ENCODE measurements around the gene RNF114. TPM values are rescaled to one million over a fixed set of nuclear protein-coding genes. Genes with fewer than 3 reads are reported as not detected.

RNF114 gene
- total RNA-seq, 1 experiment from 2014 or later = 90.0 TPM

DNA sequence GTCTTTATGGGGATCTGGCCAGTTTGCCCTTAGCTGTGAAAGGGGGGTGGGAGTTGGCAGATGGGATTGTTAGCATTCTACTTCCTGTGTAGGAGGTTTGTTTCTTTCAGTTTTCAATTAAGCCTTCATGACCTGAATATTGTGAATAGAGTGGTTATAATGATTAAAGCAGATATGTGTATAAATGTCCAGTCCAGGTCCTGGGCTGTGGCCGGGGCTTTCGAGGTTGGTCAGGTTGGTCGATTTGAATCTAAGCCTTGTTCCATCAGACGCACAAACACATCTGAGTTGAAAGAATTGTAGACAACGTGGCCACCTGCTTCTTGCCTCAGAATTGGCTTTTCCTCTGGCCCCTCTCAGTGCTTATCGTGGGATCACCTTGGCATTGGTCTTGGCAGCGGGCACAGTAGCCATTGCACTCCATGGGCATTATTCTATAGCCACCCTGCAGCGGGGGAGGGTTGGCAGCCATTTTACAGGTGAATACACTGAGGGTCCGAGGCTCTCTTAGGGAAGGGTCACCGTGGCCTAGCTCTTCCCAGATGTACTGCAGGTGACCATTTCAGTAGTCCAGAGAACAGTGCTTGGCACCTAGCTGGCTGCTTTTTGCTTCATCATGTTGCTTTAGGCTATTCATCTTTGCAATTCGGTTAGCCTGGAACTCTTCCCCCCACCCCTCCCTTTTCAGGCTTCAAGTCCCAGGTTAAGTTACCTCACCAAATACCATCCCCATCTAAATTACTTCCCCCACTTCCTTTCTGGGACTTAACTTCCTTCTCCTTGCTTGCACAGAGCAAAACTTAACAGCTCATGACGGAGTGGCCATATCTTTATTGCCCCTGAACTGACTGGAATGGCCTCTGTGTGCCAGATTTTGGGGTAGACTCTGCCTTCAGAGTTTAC lies 1.1 kb downstream of the RNF114 start:
- H3K4me3 ChIP-seq (ENCODE audit: low read depth, low read length, poor library complexity, severe bottlenecking) = peak overlapping the region; percentile 90
- TSS peak; percentile 53 for BruUV-seq (replicated peaks)
- no peaks in the 10 kb centered on the region for H3K27me3 ChIP-seq (replicated peaks; ENCODE audit: insufficient read depth, low read depth, low read length, poor library complexity)
- DNase-seq (ENCODE audit: low spot score) = no peak
- H3K9me3 ChIP-seq (ENCODE audit: low read depth, low read length, poor library complexity, severe bottlenecking) = no peaks in the 10 kb centered on the region
- intact Hi-C loops (cut with micrococcal nuclease; ENCODE audit: unreplicated experiment) = no loop called here
- POLR2A ChIA-PET (ENCODE audit: low non-redundant PET) = no interaction called here
- CTCF ChIA-PET = no interaction called here
- H3K27ac ChIP-seq (ENCODE audit: low read depth, low read length, poor library complexity, severe bottlenecking) = peak overlapping the region; percentile 88
- H3K4me1 ChIP-seq (ENCODE audit: insufficient read depth, low read length, poor library complexity, severe bottlenecking) = peaks cover 16% of the 10 kb centered on the region
- H3K36me3 ChIP-seq (ENCODE audit: insufficient read depth, low read length, poor library complexity, severe bottlenecking) = peaks cover 26% of the 10 kb centered on the region
- TF ChIP-seq EZH2 (IDR thresholded peaks at IDR 0.05; ENCODE audit: borderline replicate concordance, low read depth, low read length, poor library complexity, severe bottlenecking) = no peak
- TF ChIP-seq, protein P1, sequence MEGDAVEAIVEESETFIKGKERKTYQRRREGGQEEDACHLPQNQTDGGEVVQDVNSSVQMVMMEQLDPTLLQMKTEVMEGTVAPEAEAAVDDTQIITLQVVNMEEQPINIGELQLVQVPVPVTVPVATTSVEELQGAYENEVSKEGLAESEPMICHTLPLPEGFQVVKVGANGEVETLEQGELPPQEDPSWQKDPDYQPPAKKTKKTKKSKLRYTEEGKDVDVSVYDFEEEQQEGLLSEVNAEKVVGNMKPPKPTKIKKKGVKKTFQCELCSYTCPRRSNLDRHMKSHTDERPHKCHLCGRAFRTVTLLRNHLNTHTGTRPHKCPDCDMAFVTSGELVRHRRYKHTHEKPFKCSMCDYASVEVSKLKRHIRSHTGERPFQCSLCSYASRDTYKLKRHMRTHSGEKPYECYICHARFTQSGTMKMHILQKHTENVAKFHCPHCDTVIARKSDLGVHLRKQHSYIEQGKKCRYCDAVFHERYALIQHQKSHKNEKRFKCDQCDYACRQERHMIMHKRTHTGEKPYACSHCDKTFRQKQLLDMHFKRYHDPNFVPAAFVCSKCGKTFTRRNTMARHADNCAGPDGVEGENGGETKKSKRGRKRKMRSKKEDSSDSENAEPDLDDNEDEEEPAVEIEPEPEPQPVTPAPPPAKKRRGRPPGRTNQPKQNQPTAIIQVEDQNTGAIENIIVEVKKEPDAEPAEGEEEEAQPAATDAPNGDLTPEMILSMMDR (conservative IDR thresholded peaks at IDR 0.05; ENCODE audit: low read depth, low read length) = no peak

DNA sequence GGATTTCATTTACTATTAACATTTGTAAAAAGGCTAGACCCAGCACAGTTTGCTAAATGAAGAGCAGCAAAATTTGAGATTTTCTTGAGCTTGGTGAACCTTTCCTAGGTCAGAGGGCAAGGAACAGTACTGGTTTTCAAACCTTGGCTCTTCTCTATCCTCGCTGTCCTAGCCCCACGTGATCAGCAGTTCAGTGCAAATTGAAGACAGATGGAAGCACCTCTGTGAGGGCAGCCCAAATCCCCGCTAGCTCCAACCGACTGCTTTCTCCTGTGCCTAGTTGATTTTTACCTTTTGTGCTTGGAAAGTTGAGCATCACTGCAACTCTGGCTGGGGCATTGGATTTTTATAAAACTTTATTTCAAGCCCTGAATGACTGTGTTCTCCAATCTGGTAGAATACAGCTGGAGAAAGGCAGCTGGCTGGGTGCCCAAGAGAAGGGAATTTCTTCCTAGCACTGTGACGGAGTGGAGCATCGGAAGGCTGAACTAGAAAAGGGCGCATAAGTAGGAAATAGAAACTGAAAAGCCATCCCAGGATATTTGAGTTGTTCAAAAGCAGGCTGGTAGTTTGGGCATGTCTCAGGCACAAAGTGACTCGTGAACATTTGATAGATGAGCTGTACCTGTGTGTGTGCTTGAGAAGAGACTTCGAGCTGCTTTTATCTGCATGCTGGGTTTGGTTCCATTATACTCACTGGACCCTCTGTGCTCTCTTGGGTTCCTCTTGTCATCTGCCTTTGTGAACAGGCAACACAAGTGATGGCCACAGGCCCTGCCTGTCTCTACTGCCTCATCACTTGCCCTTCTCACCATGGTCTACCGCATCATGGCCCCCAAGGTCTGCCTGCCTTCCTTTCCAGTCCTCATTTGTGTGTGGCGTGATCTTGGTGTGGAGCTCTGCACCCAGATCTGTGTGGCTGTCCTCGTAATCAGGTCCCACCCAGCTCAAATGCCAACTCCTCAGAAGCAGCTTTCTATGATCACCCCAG lies 2.3 kb downstream of the RNF114 start:
- H3K27me3 ChIP-seq (replicated peaks; ENCODE audit: insufficient read depth, low read depth, low read length, poor library complexity) = no peaks in the 10 kb centered on the region
- no TSS peak for BruUV-seq (replicated peaks)
- H3K4me1 ChIP-seq (ENCODE audit: insufficient read depth, low read length, poor library complexity, severe bottlenecking) = peaks cover 16% of the 10 kb centered on the region
- TF ChIP-seq, protein P1 (conservative IDR thresholded peaks at IDR 0.05; ENCODE audit: low read depth, low read length) = no peak
- no peak for TF ChIP-seq EZH2 (IDR thresholded peaks at IDR 0.05; ENCODE audit: borderline replicate concordance, low read depth, low read length, poor library complexity, severe bottlenecking)
- DNase-seq (ENCODE audit: low spot score) = peak; percentile 48
- ChIA-PET CTCF (no interaction called here), POLR2A (ENCODE audit: low non-redundant PET) (no interaction called here)
- intact Hi-C loops (cut with micrococcal nuclease; ENCODE audit: unreplicated experiment) = no loop called here
- peak overlapping the region; percentile 90 for H3K4me3 ChIP-seq (ENCODE audit: low read depth, low read length, poor library complexity, severe bottlenecking)
- H3K9me3 ChIP-seq (ENCODE audit: low read depth, low read length, poor library complexity, severe bottlenecking) = no peaks in the 10 kb centered on the region
- peak overlapping the region; percentile 88 for H3K27ac ChIP-seq (ENCODE audit: low read depth, low read length, poor library complexity, severe bottlenecking)
- H3K36me3 ChIP-seq (ENCODE audit: insufficient read depth, low read length, poor library complexity, severe bottlenecking) = peaks cover 34% of the 10 kb centered on the region

DNA sequence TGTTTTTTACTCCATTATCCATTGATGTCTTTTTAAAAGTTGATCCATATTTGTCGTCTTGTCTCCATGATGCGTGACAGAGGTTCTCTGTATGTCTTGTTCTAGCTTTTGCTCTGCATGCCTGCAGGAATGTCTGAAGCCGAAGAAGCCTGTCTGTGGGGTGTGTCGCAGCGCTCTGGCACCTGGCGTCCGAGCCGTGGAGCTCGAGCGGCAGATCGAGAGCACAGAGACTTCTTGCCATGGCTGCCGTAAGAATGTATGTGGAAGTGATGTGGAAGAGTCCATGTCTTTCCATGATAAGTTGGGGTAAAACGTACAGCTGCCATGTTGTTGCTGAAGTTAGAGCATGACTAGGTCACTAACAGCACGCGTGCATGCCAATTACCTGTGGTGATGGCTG lies 5.3 kb downstream of the RNF114 start:
- CTCF ChIA-PET = interaction anchor here (0.6 kb wide), 1 partner anchor 246 kb away, joined by 3 read pairs; no protein-coding TSS in a partner anchor
- BruUV-seq (replicated peaks) = no TSS peak

More for the DNA sequence above, 5.3 kb downstream of the RNF114 start:
- H3K27me3 ChIP-seq (replicated peaks; ENCODE audit: insufficient read depth, low read depth, low read length, poor library complexity) = no peaks in the 10 kb centered on the region
- H3K4me3 ChIP-seq (ENCODE audit: low read depth, low read length, poor library complexity, severe bottlenecking) = no peak overlapping the region
- POLR2A ChIA-PET (ENCODE audit: low non-redundant PET) = no interaction called here
- intact Hi-C loops (cut with micrococcal nuclease; ENCODE audit: unreplicated experiment) = no loop called here
- peaks cover 16% of the 10 kb centered on the region for H3K4me1 ChIP-seq (ENCODE audit: insufficient read depth, low read length, poor library complexity, severe bottlenecking)
- DNase-seq (ENCODE audit: low spot score) = no peak
- no peak overlapping the region for H3K27ac ChIP-seq (ENCODE audit: low read depth, low read length, poor library complexity, severe bottlenecking)
- peaks cover 55% of the 10 kb centered on the region for H3K36me3 ChIP-seq (ENCODE audit: insufficient read depth, low read length, poor library complexity, severe bottlenecking)
- H3K9me3 ChIP-seq (ENCODE audit: low read depth, low read length, poor library complexity, severe bottlenecking) = no peaks in the 10 kb centered on the region
- TF ChIP-seq, protein P1 (conservative IDR thresholded peaks at IDR 0.05; ENCODE audit: low read depth, low read length) = no peak
- no peak for TF ChIP-seq EZH2 (IDR thresholded peaks at IDR 0.05; ENCODE audit: borderline replicate concordance, low read depth, low read length, poor library complexity, severe bottlenecking)
